Panc1 (cell line): Measurements from ENCODE around the gene PRM2. TPM values are rescaled to one million over a fixed set of nuclear protein-coding genes. Genes with fewer than 3 reads are reported as not detected.
"Not testable (repeated sequence)": the region's sequence is repeated elsewhere in the genome, so short reads cannot be mapped to it uniquely, and the experiment has no call there.

Experiments used
- ATAC-seq: fragments of 200-7000 bp; cut with Tn5 transposase; 2 replicates; pipeline ENCODE4 v1.9.1; 2020; ENCODE audit warnings: mild to moderate bottlenecking, moderate library complexity
- BruUV-seq: library from RNA; stranded (reverse); fragments of 400-500 nt; replicated peaks from 2 replicates; lab custom pipeline; 2021; lab: Mats Ljungman, UMichigan
- CTCF ChIA-PET: fragments of 300-600 bp; sonication (Branson Sonifier 250); formaldehyde crosslinking; loops from one replicate; lab custom pipeline; 2022; ENCODE audit warnings: antibody characterized with exemption; lab: Charles Lee
- POLR2A ChIA-PET: fragments of 300-600 bp; sonication (Branson Sonifier 250); formaldehyde crosslinking; loops from one replicate; lab custom pipeline; 2022; ENCODE audit warnings: antibody characterized with exemption; lab: Charles Lee
- DNase-seq: peaks from one replicate; pipeline ENCODE4 v3.0.0-alpha.2; 2010; ENCODE audit warnings: low read depth, low spot score
- H3K27ac ChIP-seq: 2 replicates; pipeline ENCODE4 v1.5.1; 2011; ENCODE audit warnings: mild to moderate bottlenecking, low read length, inconsistent platforms
- H3K27me3 ChIP-seq: fragments of 200-500 bp; sonication (Bioruptor generic); 2 replicates; pipeline ENCODE4 v1.6.0; 2014; ENCODE audit warnings: low read length, inconsistent platforms; ENCODE audit not compliant: control insufficient read depth, insufficient read depth
- H3K36me3 ChIP-seq: fragments of 200-500 bp; sonication (Bioruptor generic); 2 replicates; pipeline ENCODE4 v1.5.1; 2014; ENCODE audit warnings: inconsistent platforms, mild to moderate bottlenecking, low read length, moderate library complexity; ENCODE audit not compliant: control insufficient read depth, insufficient read depth
- H3K4me1 ChIP-seq: 2 replicates; pipeline ENCODE4 v1.5.1; 2011; ENCODE audit warnings: inconsistent platforms, mild to moderate bottlenecking, low read length, moderate library complexity; ENCODE audit not compliant: control insufficient read depth, insufficient read depth
- H3K4me3 ChIP-seq, 2 experiments: 2 replicates each; pipeline ENCODE4 v1.5.1; 2011 to 2012; ENCODE audit warnings: low read depth in 2 of 2, low read length in 2 of 2, mild to moderate bottlenecking in 2 of 2, inconsistent platforms in 1 of 2, moderate library complexity in 1 of 2
- H3K9me3 ChIP-seq: fragments of 200-500 bp; sonication (Bioruptor generic); 2 replicates; pipeline ENCODE4 v1.5.1; 2014; ENCODE audit warnings: low read depth, mild to moderate bottlenecking, inconsistent platforms, low read length, moderate library complexity; ENCODE audit not compliant: control insufficient read depth, insufficient read depth
- POLR2AphosphoS5 ChIP-seq: IDR thresholded peaks from 2 replicates; pipeline ENCODE4 v1.6.1; 2012; ENCODE audit warnings: mild to moderate bottlenecking, low read depth, low read length, moderate library complexity
- SIN3A ChIP-seq: IDR thresholded peaks from 2 replicates; pipeline ENCODE4 v1.6.1; 2012; ENCODE audit warnings: low read depth, mild to moderate bottlenecking, low read length, moderate library complexity, borderline replicate concordance; ENCODE audit not compliant: insufficient read depth
- TCF7L2 ChIP-seq: IDR thresholded peaks from 2 replicates; pipeline ENCODE4 v1.6.1; 2011; ENCODE audit warnings: mild to moderate bottlenecking, low read depth, low read length, inconsistent platforms
- in situ Hi-C: cut with HindIII; loops from 2 replicates; pipeline ENCODE4 v1.10.0; 2016; ENCODE audit warnings: low sequenced_read_pairs, low pct_unique_long_range_greater_than_20kb
- intact Hi-C: fragments of 100-400 bp; cut with micrococcal nuclease; formaldehyde crosslinking; loops from one replicate; pipeline ENCODE4 v1.10.0; 2022; ENCODE audit not compliant: unreplicated experiment
- total RNA-seq: library from RNA; stranded (reverse); gene quantifications from one replicate; pipeline ENCODE4 v1.2.1, GENCODE V29; 2021; ENCODE audit not compliant: unreplicated experiment
- TF ChIP-seq, protein P1 (sequence below): fragments of 450-650 bp; IDR thresholded peaks from 2 replicates; pipeline ENCODE4 v1.5.1; 2017; ENCODE audit warnings: mild to moderate bottlenecking
- TF ChIP-seq, protein P2 (sequence below), 2 experiments: IDR thresholded peaks; 2 replicates each; pipeline ENCODE4 v1.6.1; 2011 to 2012; ENCODE audit warnings: low read depth in 2 of 2, control low read depth in 1 of 2, low read length in 1 of 2, mild to moderate bottlenecking in 1 of 2, moderate library complexity in 1 of 2; ENCODE audit not compliant: insufficient read depth in 1 of 2

The PRM2 gene
- total RNA-seq, 1 experiment from 2014 or later, result not detected

GRCh38 chr16:11290102-11290893 is 14.0 kb upstream of the PRM2 start:
- ChIA-PET CTCF (no interaction called here), POLR2A (no interaction called here)
- ATAC-seq (no peak), DNase-seq (no peak)
- intact Hi-C loops (no loop called here), in situ Hi-C loops (no loop called here)
- Histone ChIP-seq H3K9me3 (no peaks in the 10 kb centered on the region), H3K27me3 (no peaks in the 10 kb centered on the region), H3K27ac (no peak overlapping the region), H3K36me3 (no peaks in the 10 kb centered on the region), H3K4me3 (no peak overlapping the region), H3K4me1 (no peaks in the 10 kb centered on the region)
- no TSS peak for BruUV-seq
- TF ChIP-seq, protein P1, sequence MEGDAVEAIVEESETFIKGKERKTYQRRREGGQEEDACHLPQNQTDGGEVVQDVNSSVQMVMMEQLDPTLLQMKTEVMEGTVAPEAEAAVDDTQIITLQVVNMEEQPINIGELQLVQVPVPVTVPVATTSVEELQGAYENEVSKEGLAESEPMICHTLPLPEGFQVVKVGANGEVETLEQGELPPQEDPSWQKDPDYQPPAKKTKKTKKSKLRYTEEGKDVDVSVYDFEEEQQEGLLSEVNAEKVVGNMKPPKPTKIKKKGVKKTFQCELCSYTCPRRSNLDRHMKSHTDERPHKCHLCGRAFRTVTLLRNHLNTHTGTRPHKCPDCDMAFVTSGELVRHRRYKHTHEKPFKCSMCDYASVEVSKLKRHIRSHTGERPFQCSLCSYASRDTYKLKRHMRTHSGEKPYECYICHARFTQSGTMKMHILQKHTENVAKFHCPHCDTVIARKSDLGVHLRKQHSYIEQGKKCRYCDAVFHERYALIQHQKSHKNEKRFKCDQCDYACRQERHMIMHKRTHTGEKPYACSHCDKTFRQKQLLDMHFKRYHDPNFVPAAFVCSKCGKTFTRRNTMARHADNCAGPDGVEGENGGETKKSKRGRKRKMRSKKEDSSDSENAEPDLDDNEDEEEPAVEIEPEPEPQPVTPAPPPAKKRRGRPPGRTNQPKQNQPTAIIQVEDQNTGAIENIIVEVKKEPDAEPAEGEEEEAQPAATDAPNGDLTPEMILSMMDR, result no peak
- TF ChIP-seq, protein P2, sequence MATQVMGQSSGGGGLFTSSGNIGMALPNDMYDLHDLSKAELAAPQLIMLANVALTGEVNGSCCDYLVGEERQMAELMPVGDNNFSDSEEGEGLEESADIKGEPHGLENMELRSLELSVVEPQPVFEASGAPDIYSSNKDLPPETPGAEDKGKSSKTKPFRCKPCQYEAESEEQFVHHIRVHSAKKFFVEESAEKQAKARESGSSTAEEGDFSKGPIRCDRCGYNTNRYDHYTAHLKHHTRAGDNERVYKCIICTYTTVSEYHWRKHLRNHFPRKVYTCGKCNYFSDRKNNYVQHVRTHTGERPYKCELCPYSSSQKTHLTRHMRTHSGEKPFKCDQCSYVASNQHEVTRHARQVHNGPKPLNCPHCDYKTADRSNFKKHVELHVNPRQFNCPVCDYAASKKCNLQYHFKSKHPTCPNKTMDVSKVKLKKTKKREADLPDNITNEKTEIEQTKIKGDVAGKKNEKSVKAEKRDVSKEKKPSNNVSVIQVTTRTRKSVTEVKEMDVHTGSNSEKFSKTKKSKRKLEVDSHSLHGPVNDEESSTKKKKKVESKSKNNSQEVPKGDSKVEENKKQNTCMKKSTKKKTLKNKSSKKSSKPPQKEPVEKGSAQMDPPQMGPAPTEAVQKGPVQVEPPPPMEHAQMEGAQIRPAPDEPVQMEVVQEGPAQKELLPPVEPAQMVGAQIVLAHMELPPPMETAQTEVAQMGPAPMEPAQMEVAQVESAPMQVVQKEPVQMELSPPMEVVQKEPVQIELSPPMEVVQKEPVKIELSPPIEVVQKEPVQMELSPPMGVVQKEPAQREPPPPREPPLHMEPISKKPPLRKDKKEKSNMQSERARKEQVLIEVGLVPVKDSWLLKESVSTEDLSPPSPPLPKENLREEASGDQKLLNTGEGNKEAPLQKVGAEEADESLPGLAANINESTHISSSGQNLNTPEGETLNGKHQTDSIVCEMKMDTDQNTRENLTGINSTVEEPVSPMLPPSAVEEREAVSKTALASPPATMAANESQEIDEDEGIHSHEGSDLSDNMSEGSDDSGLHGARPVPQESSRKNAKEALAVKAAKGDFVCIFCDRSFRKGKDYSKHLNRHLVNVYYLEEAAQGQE (IDR thresholded peaks at IDR 0.05; ENCODE audit: insufficient read depth in 1 of 2, low read depth in 2 of 2, low read length in 1 of 2), result no peak
- TF ChIP-seq POLR2AphosphoS5, result no peak
- no peak for TF ChIP-seq TCF7L2
- TF ChIP-seq SIN3A, result no peak

DNA sequence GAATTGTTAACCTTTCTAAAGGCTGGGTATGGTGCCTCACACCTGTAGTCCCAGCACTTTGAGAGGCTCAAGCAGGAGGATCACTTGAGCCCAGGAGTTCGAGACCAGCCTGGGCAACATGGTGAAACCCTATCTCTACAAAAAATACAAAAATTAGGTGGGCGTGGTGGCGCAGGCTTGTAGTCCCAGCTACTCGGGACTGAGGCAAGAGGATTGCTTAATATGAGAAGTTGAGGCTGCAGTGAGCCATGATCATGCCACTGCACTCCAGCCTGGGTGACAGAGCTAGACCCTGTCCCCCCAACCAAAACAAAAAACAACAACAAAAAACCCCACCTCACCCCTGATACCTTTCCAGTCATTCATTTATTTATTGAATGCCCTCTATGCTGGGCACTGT is 13.4 kb upstream of the PRM2 start:
- H3K27me3 ChIP-seq, in situ Hi-C loops, H3K4me3 ChIP-seq, ATAC-seq, H3K27ac ChIP-seq, POLR2A ChIA-PET, H3K36me3 ChIP-seq, intact Hi-C loops, DNase-seq, CTCF ChIA-PET, H3K4me1 ChIP-seq, BruUV-seq, H3K9me3 ChIP-seq: not testable (repeated sequence)

DNA sequence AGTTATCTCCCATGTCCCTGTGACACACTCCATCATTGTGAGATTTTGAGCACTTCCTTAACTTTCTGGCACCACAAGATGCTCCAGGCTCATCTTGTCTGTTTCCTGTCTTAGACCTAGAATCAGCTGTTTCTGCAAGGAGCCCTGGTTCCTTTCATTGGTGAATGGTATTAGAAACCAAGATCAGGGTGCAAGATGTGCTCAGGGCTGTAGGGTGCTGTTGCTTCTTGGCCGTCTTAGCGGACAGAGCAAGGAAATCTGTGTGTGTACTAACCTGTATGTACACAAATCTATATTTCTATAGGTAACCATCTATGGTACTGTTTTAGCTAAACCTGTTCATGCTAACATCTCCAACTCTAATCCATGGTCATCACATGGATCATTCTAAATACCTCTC is 12.9 kb upstream of the PRM2 start:
- BruUV-seq, result no TSS peak
- H3K4me1 ChIP-seq, result no peaks in the 10 kb centered on the region
- TF ChIP-seq, protein P1, result no peak
- TF ChIP-seq TCF7L2 (no peak), POLR2AphosphoS5 (no peak), SIN3A (no peak)
- TF ChIP-seq, protein P2 (IDR thresholded peaks at IDR 0.05; ENCODE audit: insufficient read depth in 1 of 2, low read depth in 2 of 2, low read length in 1 of 2), result no peak
- no peaks in the 10 kb centered on the region for H3K27me3 ChIP-seq
- ChIA-PET POLR2A (no interaction called here), CTCF (no interaction called here)
- no peaks in the 10 kb centered on the region for H3K36me3 ChIP-seq
- no peaks in the 10 kb centered on the region for H3K9me3 ChIP-seq
- intact Hi-C loops, result no loop called here
- no peak for DNase-seq
- no peak for ATAC-seq
- H3K27ac ChIP-seq, result no peak overlapping the region
- in situ Hi-C loops, result no loop called here
- H3K4me3 ChIP-seq, result no peak overlapping the region
